ENCODE measurements around the gene MIOX. TPM values are rescaled to one million over a fixed set of nuclear protein-coding genes. Genes with fewer than 3 reads are reported as not detected.

Gene MIOX
- total RNA-seq, 1 experiment from 2014 or later, result 1.4 TPM

- H3K27ac Mint-ChIP-seq, result peak overlapping the region in 1 of 3 experiments; percentile 2; a peak in 3 of 7 replicates
- peaks cover 4% of the 10 kb centered on the region; the same call in 1 of the 2 replicates for H3K79me2 ChIP-seq (ENCODE audit: insufficient read depth, low read length)
Observed at GRCh38 chr22:50516068-50516467, 29.4 kb downstream of the MIOX start.

More at GRCh38 chr22:50516068-50516467, 29.4 kb downstream of the MIOX start:
- Histone ChIP-seq H3K9ac (ENCODE audit: extremely low read depth, insufficient read length, low read length) (no peak overlapping the region), H3K79me1 (ENCODE audit: insufficient read depth, low read depth, low read length, poor library complexity, severe bottlenecking) (peaks cover 3% of the 10 kb centered on the region), H3K4me2 (ENCODE audit: insufficient read depth, insufficient read length, low read length) (no peak overlapping the region), H3K14ac (ENCODE audit: insufficient read depth, low read length) (no peak overlapping the region), H2BK5ac (ENCODE audit: insufficient read length, low read length) (no peak overlapping the region), H3K18ac (ENCODE audit: insufficient read length, low read depth, low read length) (no peak overlapping the region), H3K27ac (ENCODE audit: insufficient read length, low read depth, low read length) (no peak overlapping the region), H4K5ac (ENCODE audit: insufficient read length, low read depth, low read length) (no peak overlapping the region), H2AFZ (ENCODE audit: low read length) (no peak overlapping the region), H2BK120ac (ENCODE audit: low read depth, low read length, poor library complexity, severe bottlenecking) (no peak overlapping the region), H3K4ac (ENCODE audit: low read depth, low read length) (no peak overlapping the region), H3K23me2 (ENCODE audit: insufficient read length, low read depth, low read length, poor library complexity, severe bottlenecking) (no peaks in the 10 kb centered on the region), H3K27me3 (ENCODE audit: insufficient read depth, low read length) (no peaks in the 10 kb centered on the region), H4K8ac (replicated peaks; ENCODE audit: insufficient read length, low read depth, low read length) (no peak overlapping the region), H3K4me1 (ENCODE audit: insufficient read depth, low read length) (no peaks in the 10 kb centered on the region), H3K9me3 (ENCODE audit: control insufficient read depth, low read depth, low read length) (no peaks in the 10 kb centered on the region), H3K23ac (ENCODE audit: insufficient read length, low read depth, low read length) (no peak overlapping the region), H2AK5ac (ENCODE audit: insufficient read length, low read length) (no peak overlapping the region), H2BK20ac (ENCODE audit: low read depth, low read length, poor library complexity, severe bottlenecking) (no peak overlapping the region), H4K91ac (ENCODE audit: insufficient read length, low read depth, low read length) (no peak overlapping the region), H3K56ac (ENCODE audit: insufficient read length, low read depth, low read length) (no peak overlapping the region), H3T11ph (ENCODE audit: low read length) (no peak overlapping the region), H2BK12ac (ENCODE audit: insufficient read length, low read depth, low read length) (no peak overlapping the region), H4K20me1 (ENCODE audit: control insufficient read depth, insufficient read depth, insufficient read length) (peaks cover 3% of the 10 kb centered on the region), H2BK15ac (ENCODE audit: low read depth, low read length) (no peak overlapping the region)
- H3K4me1 Mint-ChIP-seq, result no peaks in the 10 kb centered on the region
- no peak for DNase-seq
- WGBS (ENCODE audit: extremely low coverage, insufficient read length, low lambda C conversion rate), result no CpG with 5 or more reads among the region's 8 CpGs
- no peaks in the 10 kb centered on the region for H3K9me3 Mint-ChIP-seq
- H3K36me3 Mint-ChIP-seq (ENCODE audit: insufficient read depth in 1 of 3, low read depth in 3 of 3), result peaks cover 5 to 49% (median 42%) of the 10 kb centered on the region in 3 experiments
- no peak overlapping the region for H3K4me3 Mint-ChIP-seq
- no peaks in the 10 kb centered on the region for H3K27me3 Mint-ChIP-seq (ENCODE audit: low read depth)
- TF ChIP-seq CTCF (conservative IDR thresholded peaks at IDR 0.05), result no peak

Measured in H9 (cell line).